HG03135 (cell line): ENCODE results near the gene UBA7.
"Not testable (repeated sequence)": the region's sequence is repeated elsewhere in the genome, so short reads cannot be mapped to it uniquely, and the experiment has no call there.

Source experiments
- ATAC-seq: cut with Tn5 transposase; IDR thresholded peaks from one replicate; pipeline ENCODE4 v1.9.1; 2021; ENCODE audit warnings: mild to moderate bottlenecking, moderate library complexity; ENCODE audit not compliant: unreplicated experiment

UBA7 gene

DNA sequence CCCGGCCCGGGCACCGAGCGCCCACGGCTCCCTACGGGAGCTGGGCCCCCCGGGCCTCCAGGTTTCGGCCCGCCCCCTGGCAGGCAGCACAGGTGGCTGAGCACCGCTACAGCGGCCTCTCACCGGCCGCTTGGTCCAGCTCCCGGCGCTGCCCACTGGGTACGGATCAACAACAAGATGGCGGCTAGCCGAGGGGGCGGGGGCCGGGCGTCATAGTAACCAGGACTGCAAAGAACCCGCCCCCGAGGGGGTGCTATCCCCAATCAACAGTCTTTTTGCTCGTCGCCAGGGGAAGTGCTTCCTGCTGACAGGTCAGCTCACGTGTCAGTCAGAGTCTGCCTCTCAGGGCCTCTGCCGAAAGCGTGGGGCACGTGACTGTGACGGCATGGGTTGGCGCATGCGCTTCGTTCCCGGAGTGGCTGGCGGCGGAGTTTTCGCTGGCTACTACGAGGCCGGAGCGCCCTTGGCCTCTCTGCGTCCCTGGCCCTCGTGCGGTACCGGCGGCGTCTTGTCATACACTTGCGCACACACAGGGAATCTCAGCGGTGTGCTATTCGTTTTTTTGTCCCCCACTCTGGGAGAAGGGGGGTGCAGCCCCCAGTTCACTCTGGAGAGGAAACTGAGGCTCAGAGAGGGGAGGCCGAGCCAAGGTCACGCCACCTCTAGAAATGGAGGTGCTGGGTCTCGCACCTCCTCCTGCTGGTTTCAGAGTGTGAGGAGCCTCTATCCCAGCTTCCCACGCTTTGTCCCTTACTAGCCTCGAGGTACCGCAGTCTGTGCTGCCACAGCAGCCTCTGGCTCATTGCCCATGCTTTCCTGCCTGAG is 27.2 kb downstream of the UBA7 start, which contains the start of gene IP6K1:
TSS of gene IP6K1 (minus strand) at position 186 of the 825 bp plus-strand sequence. CDS start 38,502 bp downstream, outside the sequence.
- peak; percentile 98 for ATAC-seq

DNA sequence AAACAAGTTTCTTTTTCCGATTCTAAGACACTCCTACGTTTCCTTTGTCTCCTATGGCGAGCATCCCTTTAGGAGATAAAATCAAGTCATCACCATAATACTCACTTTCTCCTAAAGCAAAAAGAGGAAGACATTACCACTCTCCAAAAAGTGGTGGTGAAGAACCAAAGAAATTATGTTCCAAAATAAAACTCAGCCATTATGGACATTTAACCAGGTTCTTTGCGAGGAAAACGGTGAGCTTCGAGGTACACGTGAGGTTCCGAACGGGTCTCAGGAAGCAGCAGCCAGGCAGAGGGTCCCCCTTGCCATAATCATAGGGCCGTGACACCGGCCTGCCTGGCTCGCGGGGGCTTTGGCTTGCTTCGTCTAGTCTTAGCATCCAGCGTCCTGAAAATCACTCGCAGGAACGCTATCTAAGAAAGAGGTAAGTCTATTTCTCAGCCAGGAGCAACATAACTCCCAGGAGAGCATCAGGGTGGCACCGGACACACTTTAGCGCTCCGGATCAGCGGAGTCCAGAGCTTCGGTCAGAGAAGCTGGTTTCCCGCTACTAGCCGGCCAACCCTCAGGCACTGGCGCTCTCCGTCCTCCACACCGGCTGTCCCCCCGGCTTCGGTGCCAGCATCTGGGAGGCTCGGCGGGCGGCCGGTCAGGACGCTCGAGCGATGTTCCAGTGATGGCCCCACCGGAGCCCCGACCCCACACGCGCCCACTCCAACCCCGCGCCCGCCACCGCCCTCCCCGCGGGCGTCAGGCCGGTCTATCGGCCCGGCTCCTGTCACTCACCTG is 28.0 kb downstream of the UBA7 start:
- peak; percentile 43 for ATAC-seq

DNA sequence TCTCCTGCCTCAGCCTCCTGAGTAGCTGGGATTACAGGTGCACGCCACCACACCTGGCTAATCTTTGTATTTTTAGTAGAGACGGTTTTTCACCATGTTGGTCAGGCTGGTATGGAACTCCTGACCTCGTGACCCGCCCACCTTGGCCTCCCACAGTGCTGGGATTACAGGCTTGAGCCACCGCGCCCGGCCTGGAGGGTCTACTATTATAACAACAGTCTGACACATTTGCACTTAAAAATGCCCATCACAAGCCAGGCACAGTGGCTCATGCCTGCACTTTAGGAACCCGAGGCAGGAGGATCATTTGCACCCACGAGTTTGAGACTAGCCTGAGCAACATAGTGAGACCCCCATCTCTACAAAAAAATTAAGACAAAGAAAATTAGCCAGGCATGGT is 31.5 kb downstream of the UBA7 start:
- ATAC-seq: not testable (repeated sequence)

DNA sequence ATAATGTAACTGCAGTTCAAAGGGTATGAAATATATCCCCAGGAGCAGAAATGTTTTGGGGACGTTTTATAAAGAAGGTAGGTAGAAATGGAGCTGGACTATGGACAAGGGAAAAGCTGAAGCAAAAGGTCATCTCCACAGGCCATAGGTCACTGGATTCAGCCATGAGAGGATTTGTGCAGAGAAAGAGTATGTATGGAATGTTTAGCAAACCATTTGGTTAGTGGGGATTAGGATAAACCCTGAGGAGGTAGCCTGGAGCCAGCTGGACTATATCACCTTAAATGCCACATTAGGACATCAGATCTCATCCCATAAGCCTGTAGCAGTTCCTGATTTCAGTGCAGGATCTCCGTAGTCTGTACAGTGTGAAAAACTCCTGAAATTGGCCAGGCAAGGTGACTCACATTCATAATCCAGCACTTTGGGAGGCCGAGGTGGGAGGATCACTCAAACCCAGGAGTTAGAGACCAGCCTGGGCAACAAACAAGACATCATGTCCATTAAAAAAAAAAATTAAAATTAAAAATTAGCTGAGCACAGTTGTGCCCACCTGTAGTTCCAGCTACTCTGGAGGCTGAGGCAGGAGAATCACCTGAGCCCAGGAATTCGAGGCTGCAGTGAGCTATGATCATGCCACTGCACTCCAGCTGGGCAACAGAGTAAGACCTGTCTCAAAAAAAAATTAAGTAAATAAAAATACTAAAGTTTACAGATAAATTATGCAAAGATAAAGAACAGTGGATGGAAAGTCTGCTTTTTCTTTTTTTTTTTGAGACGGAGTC is 32.1 kb downstream of the UBA7 start:
- ATAC-seq: no peak

DNA sequence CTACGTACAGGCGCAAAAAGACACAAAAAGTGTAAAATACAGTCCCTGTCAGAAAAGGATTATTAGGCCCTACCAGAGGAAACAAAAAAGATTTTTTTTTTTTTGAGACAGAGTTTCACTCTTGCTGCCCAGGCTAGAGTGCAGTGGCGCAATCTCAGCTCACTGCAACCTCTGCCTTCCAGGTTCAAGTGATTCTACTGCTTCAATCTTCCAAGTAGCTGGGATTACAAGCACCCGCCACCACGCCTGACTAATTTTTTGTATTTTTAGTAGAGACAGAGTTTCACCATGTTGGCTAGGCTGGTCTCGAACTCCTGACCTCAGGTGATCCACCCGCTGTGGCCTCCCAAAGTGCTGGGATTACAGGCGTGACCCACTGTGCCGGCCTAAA is 32.8 kb downstream of the UBA7 start:
- not testable (repeated sequence) for ATAC-seq

DNA sequence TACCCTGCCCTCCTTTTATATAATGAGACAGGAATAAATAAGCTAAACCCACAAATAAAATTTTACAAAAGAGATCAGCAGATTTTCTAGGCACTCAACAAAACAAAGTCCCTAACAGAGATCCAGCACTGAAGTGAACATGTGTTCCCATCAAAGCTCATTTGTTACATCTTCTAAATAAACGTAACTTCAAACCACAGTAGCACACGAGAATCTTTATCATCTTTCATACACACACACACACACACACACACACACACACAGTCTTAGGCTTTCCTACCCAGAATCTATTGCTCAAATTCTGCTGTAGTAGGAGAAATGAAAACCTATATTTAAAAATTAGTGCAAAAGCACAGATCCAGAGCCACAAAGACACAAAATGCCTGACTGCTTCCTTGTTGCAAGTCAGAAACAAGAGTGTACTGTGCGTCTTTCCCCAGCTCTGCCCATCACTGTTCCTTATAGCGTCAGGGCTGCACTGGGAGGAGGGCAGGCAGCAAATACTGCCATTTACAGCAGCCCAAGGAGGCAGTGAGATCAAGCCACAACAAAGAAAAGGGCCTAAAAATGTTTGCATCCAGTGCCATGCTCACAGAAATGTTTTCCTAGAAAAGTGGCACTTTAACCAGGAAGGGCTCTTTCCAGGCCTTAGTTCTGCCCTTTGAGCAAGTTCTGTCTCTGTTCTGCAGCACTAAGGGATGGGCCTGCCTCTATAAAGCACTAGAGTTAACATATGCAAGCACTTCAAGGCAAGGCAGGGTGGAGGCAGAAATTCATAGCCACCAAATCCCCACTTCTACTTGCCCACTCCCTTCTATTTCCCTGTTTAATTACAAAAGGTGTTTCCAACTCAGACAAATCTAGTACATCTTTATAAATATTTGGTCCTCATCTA is 33.4 kb downstream of the UBA7 start:
- no peak for ATAC-seq

DNA sequence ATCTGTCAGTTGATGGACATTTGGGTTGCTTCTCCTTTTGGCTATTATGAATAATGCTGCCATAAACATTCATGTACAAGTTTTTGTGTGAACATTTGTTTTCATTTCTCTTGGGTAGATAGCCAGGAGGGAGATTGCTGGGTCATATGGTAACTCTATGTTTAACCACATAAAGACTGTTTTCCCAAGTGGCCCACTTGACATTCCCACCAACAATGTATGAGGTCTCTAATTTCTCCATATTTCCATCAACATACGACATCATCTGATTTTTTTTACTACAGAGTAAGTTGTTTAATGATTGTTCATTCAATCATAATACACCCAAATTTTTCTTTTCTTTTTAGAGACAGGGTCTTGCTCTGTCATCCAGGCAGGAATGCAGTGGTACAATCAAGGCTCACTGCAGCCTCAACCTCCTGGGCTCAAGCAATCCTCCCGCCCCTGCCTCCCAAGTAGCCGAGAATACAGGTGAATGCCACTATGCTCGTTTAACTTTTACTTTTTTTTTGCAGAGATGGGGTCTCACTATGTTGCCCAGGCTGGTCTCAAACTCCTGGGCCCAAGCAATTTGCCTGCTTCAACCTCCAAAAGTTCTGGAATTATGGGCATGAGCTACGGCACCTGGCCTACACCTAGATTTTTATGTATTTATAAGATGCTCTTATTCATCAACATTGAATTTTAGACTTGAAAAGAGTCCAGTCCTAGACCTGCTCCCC is 34.2 kb downstream of the UBA7 start:
- no peak for ATAC-seq

DNA sequence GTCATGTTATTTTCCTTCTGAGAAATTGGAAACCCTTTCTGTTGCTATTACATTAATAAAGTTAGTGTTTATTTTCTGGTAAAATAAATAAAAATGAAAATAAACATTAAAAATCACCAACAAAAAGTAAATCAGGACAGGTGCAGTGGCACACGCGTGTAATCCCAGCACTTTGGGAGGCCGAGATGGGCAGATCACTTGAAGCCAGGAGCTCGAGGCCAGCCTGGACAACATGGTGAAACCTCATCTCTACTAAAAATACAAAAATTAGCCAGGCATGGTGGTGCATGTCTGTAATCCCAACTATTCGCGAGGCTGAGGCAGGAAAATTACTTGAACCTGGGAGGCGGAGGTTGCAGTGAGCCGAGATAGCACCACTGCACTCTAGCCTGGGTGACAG is 37.7 kb downstream of the UBA7 start:
- not testable (repeated sequence) for ATAC-seq

DNA sequence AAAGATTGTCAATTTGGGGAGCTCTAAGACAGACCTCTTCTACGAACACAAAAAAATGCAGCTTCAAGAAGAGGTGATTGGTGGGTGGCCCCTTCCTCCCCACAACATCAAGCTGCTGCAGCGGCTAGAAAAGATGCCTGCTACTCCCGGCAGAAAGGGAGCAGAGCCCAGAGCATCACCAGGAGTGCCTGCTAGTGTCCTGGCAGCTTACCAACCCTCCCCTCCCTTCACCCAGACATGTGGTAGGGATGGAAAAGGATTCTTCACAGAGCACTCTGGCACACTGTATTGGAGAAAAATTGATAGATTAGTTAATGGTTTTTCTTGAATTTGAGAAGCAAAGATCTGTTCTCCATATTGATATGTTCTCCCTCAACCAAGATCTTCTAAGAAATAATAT is 38.2 kb downstream of the UBA7 start:
- ATAC-seq: no peak

DNA sequence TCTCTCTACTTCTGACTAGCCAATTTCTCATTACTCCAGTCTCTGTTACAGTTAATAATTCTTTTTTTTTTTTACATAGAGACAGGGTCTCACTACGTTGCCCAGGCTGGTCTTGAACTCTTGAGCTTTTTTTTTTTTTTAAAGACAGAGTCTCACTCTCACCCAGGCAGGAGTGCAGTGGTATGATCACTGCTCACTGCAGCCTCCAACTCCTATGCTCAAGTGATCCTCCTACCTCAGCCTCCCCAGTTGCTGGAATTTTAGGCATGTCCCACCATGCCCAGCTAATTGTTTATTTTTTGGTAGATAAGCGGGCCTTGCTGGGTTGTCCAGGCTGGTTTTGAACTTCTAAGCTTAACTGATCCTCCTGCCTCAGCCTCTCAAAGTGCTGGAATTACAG is 41.0 kb downstream of the UBA7 start:
- ATAC-seq: no peak

DNA sequence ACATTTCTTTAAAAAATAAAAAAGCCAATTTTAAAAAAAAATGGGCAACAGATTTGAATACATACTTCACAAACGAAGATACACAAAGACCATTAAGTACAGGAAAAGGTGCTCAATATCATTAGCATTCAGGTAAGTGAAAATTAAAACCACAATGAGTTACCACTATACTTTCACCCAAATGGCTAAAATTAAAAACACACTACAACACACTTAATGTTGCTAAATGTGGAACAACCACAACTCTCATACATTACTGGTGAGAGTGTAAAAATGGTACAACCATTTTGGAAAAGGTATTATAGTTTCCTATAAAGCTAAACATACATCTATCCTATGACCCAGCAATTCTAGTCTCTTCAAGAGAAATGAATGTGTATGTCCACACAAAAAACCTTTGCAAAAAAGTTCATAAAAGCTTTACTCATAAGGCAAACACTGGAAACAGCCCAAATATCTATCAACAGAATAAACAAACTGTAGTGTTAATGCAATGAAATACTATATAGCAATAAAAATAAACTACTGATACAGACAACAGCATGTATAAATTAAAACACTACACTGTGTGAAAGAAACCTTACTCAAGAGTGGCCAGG is 42.3 kb downstream of the UBA7 start:
- no peak for ATAC-seq

DNA sequence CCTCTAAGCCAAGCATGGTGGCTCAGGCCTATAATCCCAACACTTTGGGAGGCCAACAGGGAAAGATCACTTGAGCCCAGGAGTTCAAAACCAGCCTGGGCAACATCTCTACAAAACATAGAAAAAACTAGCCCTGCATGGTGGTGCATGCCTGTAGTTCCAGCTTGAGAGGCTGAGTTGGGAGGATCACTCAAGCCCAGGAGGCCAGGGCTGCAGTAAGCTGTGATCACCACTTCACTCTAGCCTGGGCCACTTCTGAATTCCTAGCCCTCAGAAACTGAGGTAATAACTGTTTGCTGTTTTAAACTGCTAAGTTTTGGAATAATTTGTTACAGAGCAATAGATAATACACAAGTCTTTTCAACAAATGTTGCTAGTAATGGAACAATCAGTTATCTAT is 43.8 kb downstream of the UBA7 start:
- no peak for ATAC-seq

DNA sequence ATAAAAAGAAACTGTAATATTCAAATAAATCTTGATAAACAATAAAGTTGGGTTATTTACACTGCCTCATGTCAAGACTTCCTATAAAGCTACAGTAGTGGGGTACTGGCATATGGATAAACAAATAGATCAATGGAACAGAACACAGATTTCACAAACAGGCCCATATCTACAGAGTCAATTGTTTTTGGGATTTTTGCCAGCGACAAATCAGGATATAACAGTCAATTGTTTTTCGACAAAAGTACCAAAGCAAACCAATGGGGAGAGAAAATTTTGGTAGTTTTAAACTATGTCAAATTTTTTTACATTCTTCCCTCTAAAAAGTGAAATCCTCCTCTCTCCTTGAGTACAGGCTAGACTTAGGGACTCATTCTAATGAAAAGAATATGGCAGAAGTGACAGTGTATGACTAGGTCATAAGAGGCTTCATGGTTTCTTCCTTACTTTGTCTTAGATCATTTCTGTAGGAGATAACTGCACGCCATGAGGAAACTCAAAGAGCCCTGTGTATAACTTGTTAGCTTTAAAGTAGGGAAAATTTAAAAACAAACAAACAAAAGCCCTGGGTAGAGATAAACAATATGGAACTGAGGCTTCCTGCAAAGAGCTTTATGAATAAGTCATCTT is 44.4 kb downstream of the UBA7 start:
- ATAC-seq: no peak

DNA sequence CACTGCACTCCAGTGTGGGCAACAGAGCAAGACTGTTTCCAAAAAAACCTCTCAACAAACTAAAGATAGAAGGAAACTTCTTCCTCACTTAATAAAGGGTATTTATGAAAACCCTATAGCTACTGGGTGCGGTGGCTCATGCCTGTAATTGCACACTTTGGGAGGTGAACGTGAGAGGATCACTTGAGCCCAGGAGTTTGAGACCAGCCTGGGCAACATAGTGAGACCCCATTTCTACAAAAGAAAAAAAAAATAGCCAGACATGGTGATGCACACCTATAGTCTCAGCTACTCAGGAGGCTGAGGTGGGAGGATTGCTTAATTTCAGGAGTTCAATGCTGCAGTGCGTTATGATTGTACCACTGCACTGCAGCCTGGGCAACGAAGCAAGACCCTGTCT is 49.8 kb downstream of the UBA7 start:
- ATAC-seq: no peak

DNA sequence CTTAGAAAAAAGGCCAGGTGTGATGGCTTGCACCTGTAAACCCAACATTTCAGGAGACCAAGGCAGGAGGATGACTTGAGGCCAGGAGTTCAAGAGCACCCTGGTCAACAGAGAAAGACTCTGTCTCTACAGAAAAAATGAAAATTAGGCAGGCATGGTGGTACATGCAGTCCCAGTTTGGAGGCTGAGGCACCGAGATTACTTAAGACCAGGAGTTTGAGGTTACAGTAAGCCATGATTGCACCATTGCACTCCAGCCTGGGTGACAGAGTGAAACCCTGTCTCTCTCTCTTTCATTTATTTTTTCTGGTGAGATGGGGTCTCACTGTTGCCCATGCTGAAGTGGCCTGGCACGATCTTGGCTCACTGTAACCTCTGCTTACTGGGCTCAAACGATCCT is 52.1 kb downstream of the UBA7 start:
- no peak for ATAC-seq

DNA sequence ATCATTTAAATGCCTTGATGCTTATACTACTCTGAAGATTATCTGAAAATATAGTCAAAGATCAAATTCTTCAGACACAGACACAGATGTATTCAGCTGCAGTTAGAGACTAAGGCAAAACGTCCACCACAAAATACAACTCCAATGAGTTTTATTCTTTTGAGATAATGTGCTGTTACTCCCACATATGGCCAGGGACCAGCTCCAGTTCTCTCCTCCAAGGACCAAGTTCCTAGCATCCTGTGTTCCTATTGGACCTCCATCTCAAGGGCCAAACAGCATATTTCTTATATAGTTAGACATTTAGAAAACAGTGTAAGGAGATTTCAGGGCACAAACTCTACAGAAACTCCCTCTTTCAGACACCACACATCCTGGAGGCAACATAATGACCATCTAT is 54.5 kb downstream of the UBA7 start:
- ATAC-seq: no peak

DNA sequence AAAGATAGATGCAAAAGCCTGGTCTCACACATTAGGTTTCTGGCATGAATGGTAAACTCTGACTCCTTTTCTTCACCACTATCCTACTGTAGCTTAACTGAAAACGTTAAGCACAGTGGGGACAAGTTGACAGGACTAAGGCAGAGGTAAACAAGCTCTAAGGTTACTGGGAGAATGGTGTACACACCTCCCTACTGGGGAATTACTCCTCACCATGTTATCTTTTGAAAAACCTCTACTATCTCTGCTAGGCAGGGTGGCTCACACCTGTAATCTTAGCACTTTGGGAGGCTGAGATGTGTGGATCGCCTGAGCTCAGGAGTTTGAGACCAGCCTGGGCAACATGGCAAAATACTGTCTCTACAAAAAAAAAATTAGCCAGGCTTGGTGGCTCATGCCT is 56.6 kb downstream of the UBA7 start:
- ATAC-seq: no peak

DNA sequence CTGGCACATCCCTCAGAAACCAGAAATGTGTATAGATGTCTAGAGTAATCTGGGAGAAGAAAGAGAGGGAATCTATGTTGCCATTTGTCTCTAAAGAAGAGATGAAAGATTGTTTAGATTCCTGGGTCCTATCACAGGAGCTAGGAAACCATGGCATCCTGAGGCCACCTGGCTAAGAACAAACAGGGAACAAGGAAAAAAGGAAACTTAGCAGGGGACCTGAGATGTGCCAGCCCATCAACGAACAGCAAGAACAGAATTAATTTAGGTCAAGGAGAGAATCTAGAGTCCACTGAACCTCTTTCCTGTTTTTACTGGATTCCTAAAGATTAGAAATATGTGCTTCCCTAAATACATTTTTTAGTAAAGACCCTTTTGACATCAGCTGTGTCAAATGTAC is 57.7 kb downstream of the UBA7 start:
- ATAC-seq: no peak
